ENCODE data around the gene SEMA3C.
A peak's percentile ranks its signal among the peaks of the same experiment; 100 is the strongest.

Gene SEMA3C

DNA sequence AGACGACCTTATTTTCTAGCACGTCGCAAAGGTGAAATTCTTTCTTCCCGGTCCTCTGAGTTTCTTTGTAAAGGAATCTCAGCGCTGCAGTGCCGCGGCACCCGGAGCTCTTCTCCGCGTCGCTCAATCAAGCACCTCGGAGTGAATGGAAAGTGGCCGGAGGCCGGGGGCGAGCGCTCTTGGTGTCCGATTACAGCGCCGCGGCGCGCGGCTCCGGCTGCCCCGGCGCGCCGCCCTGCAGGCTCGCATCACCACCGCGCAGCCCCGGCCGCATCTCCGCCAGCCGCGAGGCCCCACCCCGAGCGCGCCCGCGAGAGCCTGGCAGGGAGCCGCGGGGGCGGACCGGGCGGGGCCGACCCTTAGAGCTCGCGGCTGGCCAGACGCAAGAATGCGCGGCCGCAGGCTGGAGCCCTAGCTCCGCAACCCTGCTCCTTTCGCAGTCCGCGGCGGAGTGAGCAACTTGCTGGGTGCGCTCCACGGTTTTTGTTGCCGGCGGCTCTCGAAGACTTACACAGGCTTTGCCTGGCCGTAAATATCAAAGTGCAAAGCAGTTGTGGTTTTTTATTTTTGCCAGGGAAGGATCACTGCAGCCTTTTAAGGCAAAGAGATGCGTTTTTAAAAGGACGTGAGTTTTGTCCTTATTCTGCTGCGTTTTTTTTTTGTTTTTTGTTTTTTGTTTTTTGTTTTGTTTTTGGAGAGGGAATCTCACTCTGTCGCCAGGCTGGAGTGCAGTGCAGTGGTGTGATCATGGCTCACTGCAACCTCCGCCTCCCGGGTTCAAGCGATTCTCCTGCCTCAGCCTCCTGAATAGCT, at the start of gene SEMA3C:
Gene SEMA3C, minus strand, starts transcription at position 143 of the 813 bp plus-strand sequence. CDS start 2,270 bp downstream, outside the sequence.
- FAIRE-seq, result peak; percentile 98
- DNase-seq (ENCODE audit: low spot score), result peak; percentile 99

DNA sequence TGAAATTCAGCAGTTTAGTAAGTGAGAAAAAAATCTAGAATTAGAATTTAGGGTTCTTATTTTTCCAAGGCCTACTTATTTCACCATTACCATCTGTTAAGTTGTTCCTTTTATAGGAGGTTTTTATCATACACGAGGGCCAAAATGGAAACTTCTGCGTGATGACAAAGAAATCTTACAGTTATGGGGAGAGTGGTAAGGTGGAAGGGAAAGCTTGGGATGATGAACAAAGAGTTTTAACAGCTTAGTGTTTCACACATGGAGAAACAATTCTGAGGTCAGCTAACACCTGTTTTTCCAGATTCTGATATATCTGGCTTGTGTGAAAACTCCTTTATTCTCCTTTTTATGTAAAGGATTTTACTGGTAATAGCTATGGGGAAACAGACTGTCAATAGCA, 49.8 kb upstream of the SEMA3C start:
- DNase-seq (ENCODE audit: low spot score) (no peak), FAIRE-seq (no peak)

DNA sequence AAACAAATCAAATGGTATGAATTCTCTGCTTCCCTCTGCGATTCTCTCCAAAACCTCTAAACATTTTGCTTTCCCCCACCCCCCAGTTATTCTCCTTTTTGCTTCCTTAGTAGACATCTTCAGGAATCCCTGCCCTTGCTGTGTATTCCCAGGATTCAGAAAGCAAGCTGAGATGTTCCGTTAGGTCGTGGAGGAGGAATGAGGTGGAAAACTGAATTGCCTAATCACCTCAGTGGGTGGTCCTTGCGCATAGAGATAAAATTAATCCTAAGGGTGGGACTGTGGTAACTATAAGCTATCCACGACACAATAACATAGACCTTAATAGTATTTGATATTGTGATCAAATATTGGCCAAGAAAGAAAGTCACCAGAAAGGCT, 49.1 kb upstream of the SEMA3C start:
- no peak for DNase-seq (ENCODE audit: low spot score)
- FAIRE-seq, result peak; percentile 63

DNA sequence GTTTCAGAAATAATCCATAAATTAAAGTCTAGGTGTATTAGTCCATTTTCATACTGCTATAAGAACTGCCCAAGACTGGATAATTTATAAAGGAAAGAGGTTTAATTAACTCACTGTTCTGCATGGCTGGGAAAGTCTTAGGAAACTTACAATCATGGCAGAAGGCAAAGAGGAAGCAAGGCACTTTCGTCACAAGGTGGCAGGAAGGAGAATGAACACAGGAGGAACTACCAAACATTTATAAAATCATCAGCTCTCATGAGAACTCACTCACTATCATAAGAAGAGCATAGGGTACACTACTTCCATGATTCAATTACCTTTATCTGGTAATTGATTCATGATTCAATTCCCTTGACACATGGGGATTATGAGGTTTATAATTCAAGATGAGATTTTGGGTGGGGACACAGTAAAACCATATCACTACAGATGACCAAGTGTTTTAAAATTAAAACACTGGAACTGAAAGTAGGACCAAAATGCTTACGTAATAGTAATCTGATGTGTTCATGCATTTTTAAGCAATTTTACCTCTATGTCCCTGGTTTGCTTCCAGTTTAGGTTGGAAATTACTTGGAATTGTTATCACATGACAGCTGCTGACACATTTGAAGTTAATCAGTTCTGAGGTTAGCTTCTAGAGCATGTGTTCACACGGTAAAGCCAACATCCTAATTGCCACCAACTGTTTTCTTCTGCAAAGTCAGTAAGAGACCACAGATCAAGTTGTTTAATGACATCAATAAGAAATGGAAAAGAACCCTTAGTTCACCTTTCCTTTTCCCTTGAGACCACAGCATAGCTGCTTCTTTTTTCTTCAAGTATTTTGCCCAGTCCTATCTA, 48.4 kb upstream of the SEMA3C start:
- DNase-seq (ENCODE audit: low spot score) (no peak), FAIRE-seq (peak; percentile 85)

DNA sequence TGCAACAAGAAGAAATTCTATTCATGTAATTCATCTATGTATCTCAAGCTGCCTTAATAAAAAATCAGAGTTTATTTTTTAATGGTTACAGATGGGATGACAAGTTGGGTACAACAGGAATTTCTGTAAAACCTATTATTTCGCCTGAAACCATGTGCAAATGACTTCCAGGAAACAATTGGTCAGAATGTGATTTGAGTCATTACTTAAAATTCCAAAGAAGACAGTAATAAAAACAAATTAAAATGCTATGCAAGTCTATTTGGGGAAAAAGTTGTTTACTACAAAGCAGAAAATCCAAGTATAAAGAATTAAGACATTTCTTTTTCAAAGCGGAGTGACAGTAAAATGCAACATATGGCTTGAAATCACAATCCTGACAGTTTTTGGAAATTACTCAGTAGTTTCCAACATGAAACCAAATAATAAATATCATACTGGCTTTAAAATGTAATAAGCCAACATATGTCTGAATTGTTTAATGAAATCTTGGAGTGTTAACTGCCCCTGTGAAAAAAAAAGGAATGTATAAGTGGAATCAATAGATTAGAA, 41.5 kb upstream of the SEMA3C start:
- DNase-seq (ENCODE audit: low spot score) (no peak), FAIRE-seq (no peak)

DNA sequence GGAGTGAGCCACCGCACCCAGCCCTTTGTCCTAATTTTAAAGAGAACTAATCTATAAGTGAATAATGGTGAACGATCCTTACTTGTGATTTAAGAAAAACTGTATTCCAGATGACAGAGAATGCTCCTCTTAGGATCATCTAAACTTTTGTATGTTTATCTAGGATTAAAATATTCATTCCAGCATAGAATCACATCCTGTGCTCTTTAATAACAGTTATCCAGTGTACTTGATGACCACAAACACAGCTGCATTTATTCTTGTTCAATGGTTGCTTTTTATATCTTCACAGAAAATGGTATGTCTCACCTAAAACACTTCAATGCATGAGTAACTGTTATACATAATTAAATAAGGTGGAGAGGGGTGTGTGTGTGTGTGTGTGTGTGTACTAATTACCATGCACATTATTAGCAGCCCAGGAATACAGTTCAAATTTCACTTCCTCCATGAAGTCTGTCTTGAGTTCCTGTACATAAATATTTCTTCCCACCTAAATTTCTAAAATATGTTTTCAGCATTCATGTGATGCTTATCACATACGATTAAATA, 38.5 kb upstream of the SEMA3C start:
- DNase-seq (ENCODE audit: low spot score) (no peak), FAIRE-seq (no peak)

DNA sequence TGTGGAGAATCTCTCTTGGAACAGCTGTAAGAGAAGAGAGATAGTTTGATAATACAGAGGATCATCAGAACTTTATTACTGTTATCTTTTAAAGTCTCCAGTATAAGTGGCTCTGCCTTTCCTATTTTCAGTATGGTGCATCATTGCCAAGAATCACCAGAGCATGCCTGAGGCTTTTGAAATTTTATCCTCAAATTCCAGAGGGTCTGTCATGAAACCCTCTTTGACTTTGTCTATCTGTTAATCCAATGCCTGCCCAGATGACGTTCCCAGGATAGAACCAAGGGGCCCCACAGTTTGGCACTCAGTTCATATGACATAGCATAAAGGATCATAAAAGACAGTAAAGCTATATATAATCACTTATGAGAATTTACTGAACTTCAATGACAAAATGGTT, 35.3 kb upstream of the SEMA3C start:
- FAIRE-seq (no peak), DNase-seq (ENCODE audit: low spot score) (no peak)

DNA sequence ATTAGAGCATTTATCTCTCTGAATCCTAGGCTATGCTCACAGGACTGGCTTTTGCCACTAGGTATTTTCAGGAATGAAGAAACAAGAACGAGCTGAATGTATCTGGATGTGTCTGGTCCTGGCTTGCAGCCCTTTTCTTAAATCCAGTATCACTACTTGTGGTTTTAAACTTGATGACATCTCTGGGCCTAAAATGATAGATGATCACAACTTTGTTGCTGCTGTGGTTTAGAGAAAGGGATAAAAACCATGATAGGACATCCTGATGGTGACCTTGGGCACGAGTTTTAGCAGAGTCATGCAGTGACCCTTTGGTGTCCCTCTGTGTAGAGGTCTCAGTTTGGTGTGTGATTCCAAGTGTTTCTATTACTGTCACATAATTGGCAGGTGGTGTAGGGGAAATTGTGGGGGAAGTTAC, 31.7 kb upstream of the SEMA3C start:
- no peak for DNase-seq (ENCODE audit: low spot score)
- no peak for FAIRE-seq

DNA sequence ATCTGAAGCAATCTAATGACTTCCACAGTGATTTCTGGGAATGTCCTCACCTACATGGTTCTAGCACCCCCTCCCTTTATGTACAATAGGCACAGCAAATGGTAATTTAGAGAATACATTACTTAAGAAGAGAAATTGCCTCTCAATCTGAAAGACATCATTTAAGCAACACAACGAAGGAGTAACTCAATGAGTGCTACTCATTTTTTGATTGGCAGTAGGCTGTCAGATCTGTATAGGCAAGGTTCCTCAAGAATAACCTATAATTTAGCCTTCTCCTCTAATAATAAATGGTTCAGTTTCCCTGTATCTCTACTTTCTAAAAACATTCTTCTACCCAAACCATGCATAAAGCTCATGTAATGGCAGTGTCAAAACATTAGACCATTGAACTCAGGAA, 30.6 kb upstream of the SEMA3C start:
- DNase-seq (ENCODE audit: low spot score) (no peak), FAIRE-seq (peak; percentile 30)

DNA sequence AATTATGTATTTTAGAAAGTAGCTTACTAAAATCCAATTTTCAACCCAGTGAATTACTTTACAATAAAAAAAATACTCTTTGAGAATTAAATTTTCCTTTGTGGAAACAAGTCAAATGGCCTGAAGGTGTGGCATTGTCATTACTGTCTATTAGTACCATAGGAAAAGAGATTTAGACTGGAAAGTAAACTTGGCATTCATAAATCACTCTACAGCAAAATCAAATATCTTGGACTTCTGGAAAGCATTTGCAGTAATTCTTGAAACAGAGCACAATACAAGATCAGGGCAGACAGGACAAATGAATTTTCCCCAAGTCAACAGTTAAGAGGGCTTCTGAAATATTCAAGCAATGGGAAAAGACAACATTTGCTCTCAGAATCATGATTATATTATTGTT, 28.0 kb upstream of the SEMA3C start:
- DNase-seq (ENCODE audit: low spot score) (no peak), FAIRE-seq (no peak)

DNA sequence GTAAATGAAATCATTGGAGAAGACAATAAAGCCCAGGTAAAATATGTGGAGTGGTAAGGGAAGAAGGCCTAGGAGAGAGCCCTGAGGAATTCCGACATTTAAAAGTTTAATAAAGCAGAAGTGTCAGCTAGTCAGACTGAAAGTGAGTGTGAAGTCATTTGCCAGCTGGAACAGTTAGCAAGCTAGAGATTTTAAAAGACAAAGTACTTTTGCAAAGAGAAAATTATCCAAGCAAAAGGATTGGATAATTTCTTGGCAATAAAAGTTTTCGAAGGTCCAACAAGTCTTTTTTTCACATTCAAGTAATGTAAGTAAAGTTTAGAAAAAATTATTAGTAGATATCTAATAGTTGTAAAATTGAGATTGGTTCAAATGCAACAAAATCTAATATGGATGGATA, 27.1 kb upstream of the SEMA3C start:
- no peak for DNase-seq (ENCODE audit: low spot score)

DNA sequence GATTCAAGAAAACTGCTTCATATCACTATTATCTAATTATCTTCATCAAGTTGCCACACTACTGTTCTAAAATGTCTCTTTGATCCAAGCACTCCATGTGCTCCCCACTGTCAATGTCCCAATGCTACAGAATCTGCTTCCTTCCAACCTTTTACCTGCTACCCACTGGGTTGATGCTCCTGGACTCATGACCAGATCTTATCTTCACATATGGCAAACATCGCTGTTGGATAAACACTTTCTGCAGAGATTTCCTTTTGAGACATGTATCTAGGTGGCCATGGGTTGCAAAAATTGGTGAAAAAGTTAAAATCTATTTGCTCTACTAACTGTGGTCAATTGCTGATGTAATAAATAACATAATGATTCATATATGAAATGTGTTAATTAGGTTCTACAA, 24.5 kb upstream of the SEMA3C start:
- FAIRE-seq (peak; percentile 17), DNase-seq (ENCODE audit: low spot score) (no peak)

More for the DNA sequence above, 27.1 kb upstream of the SEMA3C start:
- FAIRE-seq, result no peak

DNA sequence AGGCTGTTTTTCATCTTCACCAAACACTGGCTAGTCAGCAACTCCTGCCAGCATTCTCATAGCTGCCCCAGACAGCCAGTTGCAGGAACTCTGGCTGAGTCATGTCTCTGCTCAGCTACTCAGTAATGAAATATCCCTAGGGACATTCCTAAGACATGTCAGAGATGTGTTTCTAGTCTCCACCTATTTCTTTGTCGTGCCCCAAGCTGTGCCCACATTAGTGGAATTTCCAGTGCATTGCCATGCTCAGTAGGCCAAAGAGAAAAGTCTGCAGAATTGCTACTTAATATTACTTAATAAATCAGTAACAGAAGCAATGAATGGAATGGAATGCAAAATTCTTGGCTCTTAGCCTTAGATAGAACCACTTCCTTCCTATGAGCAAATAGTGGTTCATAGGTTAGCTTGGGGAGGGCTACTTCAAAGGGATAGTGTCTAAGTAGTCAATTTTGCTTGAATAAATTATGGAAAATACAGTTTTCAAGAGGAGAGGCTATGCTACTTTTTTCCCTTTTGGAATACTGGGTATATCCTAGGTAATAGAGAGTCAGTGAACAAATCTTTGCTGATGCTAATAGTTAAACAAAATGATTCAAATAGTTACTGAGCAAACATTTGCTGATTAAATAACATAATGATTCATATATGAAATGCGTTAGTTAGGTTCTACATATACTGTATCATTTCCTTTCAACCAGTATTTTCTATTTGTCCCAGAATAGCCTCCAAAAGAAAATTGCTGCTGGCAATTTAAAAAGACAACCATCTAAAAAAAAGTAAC, 23.6 kb upstream of the SEMA3C start:
- DNase-seq (ENCODE audit: low spot score) (peak; percentile 98), FAIRE-seq (peak; percentile 99)

DNA sequence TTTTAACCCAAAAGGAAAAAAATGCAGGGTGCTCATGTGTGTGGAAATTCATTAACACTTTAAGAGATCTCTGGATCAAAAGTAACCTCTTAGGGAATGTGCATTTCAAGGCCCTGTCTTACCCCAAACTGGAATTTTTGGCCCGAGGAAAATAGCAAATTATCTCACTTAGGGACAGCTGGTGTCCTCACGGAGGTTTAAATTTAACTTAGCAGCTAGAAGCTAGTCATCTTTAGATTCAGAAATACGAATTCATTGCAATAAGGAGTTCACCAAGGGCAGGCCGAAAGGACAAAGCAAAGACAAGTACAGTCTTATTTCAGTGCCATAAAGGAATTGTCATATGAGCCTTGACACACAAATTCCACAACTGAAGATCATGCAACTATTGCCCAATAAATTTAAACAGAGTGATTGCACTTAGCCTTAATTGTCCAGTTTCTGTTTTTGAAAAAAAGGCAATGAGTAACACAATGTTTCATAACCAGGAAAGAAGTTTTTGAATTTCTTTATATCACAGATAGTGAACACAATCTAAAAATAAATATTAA, 22.4 kb upstream of the SEMA3C start:
- DNase-seq (ENCODE audit: low spot score) (no peak), FAIRE-seq (peak; percentile 40)

DNA sequence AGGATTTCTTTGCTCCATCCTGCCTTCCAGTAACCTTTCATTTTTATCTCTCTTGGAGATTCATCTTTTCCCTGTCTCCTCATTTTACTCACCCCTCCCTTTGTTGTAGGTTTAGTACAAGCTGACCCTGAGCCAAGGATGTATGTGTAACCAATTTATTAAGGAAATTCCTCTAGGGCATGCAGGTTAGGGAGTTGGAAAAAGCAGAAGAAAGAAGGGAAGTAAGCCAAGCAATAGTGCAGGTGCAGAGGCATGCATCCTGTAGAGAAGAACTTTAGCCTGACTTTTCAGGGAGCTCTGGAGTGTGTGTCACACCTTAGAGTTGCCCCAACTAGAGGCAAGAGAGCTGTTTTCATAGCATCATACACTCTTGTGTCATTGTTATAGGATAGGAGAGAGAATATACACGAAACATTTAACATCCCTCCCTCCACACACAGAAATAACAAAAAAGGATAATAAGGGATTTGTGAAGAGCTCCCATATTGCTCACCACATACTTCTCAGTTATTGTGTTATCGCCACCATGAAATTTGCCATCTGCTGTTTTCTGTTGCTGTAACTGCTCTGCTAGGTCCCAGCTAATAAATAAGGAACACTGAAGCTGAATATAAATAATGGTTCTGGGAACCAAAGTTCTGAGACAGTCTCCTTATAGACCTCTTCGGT, 21.8 kb upstream of the SEMA3C start:
- FAIRE-seq (peak; percentile 94), DNase-seq (ENCODE audit: low spot score) (peak; percentile 42)

DNA sequence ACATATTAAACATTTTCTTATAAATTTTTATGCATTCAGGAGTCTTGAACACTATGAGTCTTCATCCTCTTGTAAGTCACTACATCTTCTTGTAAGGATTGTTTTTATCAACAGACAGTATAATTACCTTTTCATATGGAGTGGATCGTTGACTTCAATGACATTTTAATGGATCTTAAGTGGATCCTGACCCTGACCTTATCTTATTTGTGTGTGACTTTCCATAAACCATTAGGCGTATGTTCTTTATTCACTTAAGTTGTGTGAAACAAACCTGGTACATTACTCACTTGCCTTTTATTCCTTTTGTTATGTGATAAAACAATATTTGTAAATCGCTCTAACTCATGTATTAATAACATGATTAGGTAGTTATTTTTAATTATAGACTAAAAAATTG, 18.5 kb upstream of the SEMA3C start:
- FAIRE-seq, result peak; percentile 23
- DNase-seq (ENCODE audit: low spot score), result no peak

DNA sequence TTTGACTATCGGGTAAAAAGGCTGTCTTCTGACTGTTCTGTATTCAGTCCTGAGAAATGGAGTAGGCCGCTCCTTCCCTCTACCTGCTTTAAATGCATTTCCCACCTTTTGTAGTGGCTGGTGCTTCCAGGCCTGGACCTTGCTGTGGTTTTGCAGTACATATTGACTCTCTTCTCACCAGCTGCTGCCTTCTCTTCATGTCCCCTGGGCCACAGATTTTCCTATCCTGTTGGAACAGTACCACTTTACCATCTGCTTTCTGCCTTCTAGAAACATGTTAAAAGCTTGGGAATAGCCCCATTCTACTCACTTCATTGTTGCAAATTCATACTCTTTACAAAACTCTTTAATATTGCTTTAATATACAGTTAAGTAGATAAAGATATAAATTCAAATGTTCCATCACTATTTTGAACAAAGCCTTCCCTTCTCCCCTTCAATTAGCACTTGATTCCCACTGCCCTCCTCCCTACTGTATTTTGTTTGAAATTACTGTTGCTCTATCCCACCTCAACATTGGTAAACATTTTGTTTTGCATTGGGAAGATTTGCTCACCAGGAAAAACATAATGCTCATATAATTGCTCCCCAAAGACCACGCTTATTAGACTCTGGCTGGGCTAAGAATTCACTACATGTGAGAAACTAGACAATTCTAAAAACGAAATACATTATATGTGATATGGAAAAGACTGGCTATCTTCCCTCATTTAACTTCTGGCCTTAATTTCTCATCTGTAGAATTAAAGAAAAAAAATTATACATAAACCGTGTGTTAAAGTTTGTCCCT, 17.3 kb upstream of the SEMA3C start:
- DNase-seq (ENCODE audit: low spot score), result no peak

DNA sequence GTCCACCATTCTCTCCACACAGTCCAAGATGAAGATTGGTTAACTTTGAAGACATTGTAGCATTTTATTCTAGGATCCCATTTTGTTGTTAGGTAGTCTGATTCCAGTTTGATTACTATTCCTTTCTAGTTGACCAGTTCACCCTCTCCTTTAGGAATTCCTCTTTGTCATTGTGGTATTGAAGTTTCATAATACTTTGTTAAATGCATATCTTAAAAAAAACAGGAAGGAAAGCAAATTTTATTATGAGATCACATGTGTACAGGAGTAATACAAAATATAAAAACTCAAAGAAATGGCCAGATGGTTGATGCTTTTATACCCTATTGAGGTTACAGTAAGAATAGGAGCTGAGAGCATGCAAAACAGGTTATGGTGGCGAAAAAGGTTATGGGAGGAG, 15.5 kb upstream of the SEMA3C start:
- FAIRE-seq, result no peak
- no peak for DNase-seq (ENCODE audit: low spot score)

More for the DNA sequence above, 17.3 kb upstream of the SEMA3C start:
- no peak for FAIRE-seq

DNA sequence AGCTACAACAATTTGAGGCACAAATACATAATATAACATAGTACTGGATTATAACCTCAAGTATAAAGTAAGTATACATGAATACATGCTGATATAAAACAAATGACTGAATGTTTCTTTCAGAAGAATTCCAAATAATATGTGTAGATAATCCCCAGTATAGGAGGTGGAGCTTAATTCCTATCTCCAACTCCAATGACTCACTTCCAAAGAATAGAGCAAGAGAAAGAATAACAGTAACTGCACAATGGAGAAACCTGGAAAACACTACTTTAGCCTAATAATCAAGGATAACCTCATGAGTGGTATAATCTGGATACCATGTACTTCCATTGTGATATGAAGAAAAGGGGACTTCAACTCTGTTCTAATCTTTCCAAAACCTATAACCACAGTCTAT, 13.7 kb upstream of the SEMA3C start:
- DNase-seq (ENCODE audit: low spot score), result no peak
- no peak for FAIRE-seq
